Stimulated activated CD4-positive, alpha-beta T cell treated with anti-CD3 and anti-CD28 coated beads, Interleukin-12 subunit alpha, Interleukin-12 subunit beta, amount 100 ng/mL, for 48 hours (primary cell): ENCODE results near the gene MAML3.

Experiments used
- DNase-seq, 3 donors: peaks; one replicate each; pipeline ENCODE4 v3.0.0-alpha.2; 2020; ENCODE audit warnings: low read depth in 2 of 3, low spot score in 1 of 3

Gene MAML3

DNA sequence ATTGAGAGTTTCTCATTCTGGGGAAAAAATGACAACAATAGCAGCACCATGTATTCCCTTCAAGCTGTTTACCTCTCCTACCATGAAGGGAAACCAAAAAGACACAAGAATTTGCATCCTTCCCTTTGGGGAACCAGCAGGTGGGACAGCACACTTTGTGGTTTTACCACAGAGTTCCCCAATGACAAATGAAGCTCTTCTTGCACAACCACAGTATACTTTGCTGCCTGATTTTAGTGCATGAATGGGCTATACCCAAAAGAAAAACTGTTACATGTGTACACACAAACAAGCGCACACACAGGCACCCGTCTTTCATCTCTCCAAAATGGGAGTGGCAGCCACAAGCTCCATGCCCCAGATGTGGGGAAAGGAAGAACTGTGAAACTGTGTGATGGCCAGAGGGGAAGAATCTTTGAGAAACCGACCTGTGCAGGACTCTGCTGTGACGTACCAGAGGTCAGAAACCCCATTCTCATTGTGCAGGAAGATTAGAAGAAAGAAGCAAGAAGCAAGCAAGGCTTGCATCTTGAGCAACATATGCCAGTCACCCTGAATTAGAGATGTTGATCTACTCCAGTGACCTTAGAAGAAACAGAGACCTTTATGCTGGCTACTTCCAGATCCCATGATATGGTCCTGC, 2.7 kb upstream of the MAML3 start:
- DNase-seq = peak in 1 of 3 donors; percentile 30

GRCh38 chr4:140154572-140154891, 548 bp upstream of the MAML3 start:
- no peak for DNase-seq

GRCh38 chr4:140153419-140153717, 616 bp downstream of the MAML3 start:
- DNase-seq = no peak

DNA sequence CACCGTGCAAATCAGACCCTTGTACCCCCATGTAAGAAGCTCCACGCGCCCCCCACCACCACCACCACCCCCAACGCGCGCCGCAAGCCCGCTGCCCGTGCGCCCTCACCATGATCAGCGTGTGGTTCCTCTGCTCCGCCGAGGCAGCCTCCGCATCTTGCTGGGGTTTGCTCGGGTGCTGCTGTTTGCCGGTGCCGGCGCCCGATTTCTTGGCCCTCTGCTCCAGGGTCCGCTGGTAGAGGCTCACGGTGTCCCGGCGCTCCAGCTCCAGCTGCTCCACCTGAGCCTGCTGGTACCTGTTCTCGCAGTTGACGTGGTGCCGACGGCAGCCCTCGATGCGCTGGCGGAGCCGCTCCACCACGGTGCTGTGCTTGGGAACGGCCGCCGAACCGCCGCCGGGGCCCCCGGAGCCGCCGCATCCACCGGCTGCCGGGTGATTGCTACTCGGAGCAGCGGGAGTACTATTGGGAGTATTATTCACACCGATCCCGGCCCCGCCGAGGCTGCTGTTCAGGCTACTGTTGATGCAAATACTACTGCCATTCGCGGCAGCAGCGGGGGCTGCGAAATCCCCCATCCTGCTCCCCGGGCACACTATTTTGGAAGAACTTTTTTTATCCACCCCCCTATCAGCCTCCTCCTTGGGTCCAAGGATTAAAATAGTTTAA, 1.1 kb downstream of the MAML3 start:
- peak in 1 of 3 donors; percentile 20 for DNase-seq

GRCh38 chr4:140152013-140152703, 1.8 kb downstream of the MAML3 start:
- DNase-seq = peak; percentile 41 to 45 (median 42)

DNA sequence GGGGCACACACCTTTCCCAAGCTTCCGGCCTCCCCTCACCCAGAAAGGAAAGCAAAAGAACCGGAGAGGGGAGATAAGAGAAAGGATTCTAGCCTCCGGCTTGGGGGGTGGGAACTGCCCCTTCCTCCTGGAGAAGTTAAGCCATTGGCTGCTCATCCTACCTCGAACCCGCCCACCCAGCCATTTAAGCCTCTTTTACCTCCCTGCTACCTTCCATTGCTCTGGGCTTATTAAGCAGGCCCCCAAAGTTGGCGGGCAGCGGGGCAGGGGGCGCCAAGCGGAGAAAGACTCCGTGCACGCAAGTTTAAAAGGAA, 2.3 kb downstream of the MAML3 start:
- no peak for DNase-seq

GRCh38 chr4:140150886-140151698, 2.9 kb downstream of the MAML3 start:
- no peak for DNase-seq

GRCh38 chr4:140150636-140150885, 3.4 kb downstream of the MAML3 start:
- peak in 2 of 3 donors; percentile 43 to 55 for DNase-seq

DNA sequence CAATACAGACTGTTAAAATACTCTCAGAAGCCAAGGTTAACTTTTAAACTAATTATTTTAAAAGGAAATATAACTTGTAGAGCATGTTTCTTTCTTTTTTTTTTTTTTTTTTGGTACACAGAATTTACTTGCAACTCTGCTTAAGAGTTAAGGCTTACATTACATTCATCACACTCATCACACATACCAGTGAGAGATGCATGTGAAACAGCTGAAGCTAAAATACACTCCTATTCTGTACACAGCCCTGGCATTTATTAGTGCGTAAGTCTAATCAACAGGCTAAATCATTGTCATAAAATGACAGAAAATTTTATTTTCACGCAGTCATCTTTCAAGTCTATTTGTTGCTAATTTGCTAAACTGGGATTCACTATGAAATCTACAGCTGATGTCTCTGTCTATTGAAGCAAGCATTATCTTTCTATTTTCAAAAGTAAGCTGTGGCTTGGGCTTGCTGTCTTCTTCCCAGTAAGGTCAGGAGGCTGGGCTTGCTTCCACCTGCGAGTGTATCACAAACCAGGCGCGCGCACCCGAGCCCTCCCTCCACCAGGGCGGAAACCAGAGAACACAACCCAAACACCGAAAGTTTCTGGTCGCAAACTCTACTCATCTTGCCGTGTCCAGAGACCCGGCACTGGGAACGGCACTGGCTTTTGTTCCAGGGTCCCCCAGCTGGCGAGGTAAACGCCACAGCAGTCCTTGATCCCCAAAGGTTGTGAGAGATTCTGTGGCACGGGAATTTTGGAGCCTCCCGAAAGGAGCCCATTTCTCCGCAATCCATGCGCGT, 3.9 kb downstream of the MAML3 start:
- peak in 2 of 3 donors; percentile 26 to 30 for DNase-seq

DNA sequence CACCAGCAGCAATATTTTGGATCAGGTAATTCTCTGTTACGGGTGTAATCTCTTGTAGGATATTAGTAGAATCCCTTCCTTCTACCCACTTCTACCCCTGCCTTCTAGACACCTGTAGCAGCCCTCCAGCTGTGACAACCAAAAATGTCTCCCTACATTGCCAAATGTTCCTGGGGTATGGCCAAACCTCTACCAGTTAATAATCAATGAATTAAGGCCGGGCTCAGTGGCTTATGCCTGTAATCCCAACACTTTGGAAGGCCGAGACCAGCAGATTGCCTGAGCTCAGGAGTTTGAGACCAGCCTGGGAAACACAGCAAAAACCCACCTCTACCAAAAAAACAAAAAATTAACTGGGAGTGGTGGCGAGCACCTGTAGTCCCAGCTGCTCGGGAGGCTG, 9.9 kb downstream of the MAML3 start:
- DNase-seq = no peak

- DNase-seq = no peak
These were observed 12.7 kb downstream of the MAML3 start for GRCh38 chr4:140141210-140141835.

DNA sequence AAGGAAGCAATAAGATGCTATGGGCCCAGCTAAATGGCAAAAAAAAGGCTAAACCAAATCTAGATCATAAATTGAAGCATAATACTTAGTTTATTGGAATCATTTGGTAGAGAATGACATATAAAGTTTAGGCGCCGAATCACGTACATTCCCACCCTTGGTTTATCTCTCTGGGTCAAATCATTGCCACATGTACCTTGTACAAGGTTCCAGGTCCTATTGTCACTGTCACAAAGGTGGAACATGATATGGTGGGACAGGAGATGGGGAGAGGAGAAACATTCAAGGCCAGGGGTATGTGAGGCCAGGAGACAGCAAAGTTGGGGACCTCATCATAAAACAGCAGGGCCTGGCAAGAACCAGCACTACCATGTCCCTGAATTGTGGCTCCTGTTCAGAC, 13.4 kb downstream of the MAML3 start:
- no peak for DNase-seq

DNA sequence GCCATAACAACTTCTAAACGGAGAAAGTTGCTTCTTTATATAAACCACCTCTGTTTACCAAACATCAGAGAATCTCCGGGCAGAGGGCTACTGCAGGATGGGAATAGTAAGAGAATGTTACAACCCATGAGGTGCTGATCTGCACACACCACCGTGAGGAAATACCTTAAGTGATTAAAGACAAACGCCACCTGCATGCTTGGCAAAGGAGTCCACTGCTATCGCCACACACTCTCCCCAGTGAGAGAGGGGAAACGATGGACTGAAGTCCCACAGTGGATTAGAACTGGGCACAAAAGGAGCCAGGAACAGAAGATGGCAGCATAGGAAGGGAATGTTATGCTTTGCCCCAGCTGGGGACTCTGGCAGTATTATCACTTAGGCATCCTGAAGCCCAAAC, 15.6 kb downstream of the MAML3 start:
- no peak for DNase-seq

DNA sequence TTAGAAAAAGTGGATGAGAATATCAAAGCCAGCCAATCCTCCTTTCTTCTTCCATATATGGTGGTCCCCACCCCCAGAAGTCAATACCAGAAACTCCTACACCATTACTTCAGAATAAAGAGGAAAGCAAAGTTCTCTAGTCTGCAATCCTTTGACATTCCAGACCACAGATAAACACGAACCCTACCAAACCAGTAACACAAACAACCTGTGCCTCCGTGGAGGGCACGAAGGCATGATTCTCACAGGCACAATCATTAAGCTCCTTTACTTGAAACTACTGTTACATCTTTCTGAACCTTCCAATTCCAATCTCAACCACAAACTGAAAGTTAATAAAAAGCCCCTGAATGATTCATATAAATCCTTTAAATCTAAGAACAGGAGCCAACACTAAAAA, 16.3 kb downstream of the MAML3 start:
- no peak for DNase-seq

- DNase-seq = no peak
These were observed 17.5 kb downstream of the MAML3 start for GRCh38 chr4:140136509-140136908.

DNA sequence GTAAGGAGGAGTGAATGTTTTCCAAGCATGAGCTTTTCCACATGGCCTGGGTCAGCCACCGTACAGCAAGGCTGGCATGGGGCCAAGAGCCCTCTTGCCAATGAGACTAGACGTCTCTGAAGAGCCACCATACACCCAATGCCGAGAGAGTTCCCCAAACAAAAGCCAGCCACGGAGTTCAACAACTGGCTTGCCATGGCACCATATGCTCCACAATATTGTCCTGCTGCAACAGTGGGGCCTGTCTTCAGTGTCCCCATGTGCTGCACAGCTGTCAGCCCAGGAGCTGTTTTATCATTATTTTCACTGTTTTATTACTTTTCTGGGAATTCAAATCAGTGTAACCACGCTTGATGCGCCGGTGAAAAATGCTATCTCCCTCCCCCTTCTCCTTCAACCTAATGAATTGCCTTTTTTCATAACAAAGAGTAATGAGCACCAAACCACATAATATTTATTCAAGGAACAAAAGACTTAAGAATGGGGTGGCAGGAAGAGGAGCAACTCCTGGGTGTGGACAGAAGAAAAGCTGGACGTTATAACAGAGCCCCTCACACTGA, 18.4 kb downstream of the MAML3 start:
- no peak for DNase-seq

DNA sequence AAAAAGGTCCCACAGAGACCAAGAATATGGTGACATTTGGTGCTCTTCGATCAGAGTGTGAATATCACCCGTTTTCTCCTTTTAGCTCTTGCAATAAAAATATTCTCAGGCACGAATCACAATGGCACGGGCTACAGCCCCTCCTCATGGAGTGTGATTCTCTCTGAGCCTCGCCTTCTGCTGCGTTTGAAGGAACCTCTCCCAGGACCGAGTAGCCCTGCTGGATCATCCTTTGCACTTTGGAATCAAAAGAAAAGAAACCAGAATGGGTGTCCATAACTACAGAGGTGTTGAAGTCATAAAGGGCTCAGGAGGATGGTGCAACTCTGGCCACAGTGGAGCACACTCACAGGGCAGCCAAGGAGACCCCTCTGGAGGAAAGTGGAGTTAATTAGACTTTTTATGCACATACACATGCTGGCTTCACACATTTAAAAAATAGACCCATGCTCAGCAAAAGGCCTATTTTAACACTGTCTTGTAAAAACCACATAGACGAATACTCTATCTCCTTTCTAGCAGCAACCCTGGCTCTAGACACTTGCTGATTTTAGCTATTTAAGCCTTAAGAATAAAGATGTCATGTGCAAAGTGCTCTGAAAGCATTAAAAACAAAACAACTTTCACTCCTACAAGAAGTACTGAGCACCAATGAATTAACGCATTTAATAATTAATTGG, 19.1 kb downstream of the MAML3 start:
- DNase-seq = no peak

DNA sequence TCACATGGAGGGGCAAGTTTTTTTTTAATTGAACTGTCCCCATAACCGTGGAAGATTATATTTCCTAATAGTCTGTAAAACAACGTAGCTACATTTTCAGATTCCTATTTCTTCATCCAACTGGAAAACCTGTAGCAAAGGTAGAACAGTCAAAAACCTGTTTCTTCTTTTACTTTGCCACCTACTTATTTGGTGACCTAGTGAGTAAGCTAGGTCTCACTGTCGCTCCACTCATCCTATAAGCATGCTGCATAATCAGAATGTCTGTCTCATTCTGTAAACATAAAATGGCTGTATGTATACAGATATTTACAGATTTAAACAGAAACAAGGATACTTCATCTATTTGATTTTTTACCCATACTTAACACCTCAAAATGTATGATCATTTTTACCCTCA, 20.4 kb downstream of the MAML3 start:
- DNase-seq = no peak

- DNase-seq = no peak
These were observed 22.2 kb downstream of the MAML3 start for GRCh38 chr4:140131675-140132229.

DNA sequence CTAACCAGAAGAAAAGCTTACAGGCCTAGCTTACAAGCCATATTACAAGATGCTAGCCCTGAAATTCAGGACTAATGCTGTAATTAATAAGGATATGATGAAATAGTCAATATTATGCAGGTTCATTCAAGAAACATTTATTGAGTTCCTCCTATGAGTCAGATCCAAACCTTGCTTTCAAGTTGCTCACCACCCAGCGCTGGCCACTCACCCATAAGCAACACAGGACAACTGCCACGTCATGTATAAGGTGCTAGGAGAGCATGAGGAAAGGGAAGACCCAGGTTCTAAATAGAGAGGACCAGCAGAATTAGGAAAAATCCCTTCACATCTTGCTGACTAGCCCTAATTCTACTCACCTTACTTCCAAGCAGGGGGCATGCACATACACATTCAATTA, 23.3 kb downstream of the MAML3 start:
- DNase-seq = no peak
